ENCODE data around the gene GPNMB.

- TF ChIP-seq KLF16 (CRISPR knock-in tag; IDR thresholded peaks at IDR 0.05) (no peak), SIN3B (IDR thresholded peaks at IDR 0.05; ENCODE audit: low read length) (no peak), RAD51 (IDR thresholded peaks at IDR 0.05; ENCODE audit: borderline replicate concordance) (no peak), FOXM1 (CRISPR knock-in tag; IDR thresholded peaks at IDR 0.05) (no peak), HNF4G (IDR thresholded peaks at IDR 0.05; ENCODE audit: borderline replicate concordance, low read depth, low read length) (no peak), HNF4G (CRISPR knock-in tag; IDR thresholded peaks at IDR 0.05; ENCODE audit: borderline replicate concordance, low read depth) (no peak), USF2 (IDR thresholded peaks at IDR 0.05; ENCODE audit: low read depth, low read length) (no peak), USF2 (CRISPR knock-in tag; IDR thresholded peaks at IDR 0.05; ENCODE audit: borderline replicate concordance) (no peak)
- TF ChIP-seq, protein P1, sequence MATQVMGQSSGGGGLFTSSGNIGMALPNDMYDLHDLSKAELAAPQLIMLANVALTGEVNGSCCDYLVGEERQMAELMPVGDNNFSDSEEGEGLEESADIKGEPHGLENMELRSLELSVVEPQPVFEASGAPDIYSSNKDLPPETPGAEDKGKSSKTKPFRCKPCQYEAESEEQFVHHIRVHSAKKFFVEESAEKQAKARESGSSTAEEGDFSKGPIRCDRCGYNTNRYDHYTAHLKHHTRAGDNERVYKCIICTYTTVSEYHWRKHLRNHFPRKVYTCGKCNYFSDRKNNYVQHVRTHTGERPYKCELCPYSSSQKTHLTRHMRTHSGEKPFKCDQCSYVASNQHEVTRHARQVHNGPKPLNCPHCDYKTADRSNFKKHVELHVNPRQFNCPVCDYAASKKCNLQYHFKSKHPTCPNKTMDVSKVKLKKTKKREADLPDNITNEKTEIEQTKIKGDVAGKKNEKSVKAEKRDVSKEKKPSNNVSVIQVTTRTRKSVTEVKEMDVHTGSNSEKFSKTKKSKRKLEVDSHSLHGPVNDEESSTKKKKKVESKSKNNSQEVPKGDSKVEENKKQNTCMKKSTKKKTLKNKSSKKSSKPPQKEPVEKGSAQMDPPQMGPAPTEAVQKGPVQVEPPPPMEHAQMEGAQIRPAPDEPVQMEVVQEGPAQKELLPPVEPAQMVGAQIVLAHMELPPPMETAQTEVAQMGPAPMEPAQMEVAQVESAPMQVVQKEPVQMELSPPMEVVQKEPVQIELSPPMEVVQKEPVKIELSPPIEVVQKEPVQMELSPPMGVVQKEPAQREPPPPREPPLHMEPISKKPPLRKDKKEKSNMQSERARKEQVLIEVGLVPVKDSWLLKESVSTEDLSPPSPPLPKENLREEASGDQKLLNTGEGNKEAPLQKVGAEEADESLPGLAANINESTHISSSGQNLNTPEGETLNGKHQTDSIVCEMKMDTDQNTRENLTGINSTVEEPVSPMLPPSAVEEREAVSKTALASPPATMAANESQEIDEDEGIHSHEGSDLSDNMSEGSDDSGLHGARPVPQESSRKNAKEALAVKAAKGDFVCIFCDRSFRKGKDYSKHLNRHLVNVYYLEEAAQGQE (IDR thresholded peaks at IDR 0.05; ENCODE audit: borderline replicate concordance in 1 of 2, low read depth in 1 of 2, low read length in 2 of 2), result no peak
- TF ChIP-seq, protein P2, sequence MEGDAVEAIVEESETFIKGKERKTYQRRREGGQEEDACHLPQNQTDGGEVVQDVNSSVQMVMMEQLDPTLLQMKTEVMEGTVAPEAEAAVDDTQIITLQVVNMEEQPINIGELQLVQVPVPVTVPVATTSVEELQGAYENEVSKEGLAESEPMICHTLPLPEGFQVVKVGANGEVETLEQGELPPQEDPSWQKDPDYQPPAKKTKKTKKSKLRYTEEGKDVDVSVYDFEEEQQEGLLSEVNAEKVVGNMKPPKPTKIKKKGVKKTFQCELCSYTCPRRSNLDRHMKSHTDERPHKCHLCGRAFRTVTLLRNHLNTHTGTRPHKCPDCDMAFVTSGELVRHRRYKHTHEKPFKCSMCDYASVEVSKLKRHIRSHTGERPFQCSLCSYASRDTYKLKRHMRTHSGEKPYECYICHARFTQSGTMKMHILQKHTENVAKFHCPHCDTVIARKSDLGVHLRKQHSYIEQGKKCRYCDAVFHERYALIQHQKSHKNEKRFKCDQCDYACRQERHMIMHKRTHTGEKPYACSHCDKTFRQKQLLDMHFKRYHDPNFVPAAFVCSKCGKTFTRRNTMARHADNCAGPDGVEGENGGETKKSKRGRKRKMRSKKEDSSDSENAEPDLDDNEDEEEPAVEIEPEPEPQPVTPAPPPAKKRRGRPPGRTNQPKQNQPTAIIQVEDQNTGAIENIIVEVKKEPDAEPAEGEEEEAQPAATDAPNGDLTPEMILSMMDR (CRISPR knock-in tag; IDR thresholded peaks at IDR 0.05), result no peak
- TF ChIP-seq, protein P3, sequence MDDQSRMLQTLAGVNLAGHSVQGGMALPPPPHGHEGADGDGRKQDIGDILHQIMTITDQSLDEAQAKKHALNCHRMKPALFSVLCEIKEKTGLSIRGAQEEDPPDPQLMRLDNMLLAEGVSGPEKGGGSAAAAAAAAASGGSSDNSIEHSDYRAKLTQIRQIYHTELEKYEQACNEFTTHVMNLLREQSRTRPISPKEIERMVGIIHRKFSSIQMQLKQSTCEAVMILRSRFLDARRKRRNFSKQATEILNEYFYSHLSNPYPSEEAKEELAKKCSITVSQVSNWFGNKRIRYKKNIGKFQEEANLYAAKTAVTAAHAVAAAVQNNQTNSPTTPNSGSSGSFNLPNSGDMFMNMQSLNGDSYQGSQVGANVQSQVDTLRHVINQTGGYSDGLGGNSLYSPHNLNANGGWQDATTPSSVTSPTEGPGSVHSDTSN (CRISPR knock-in tag; IDR thresholded peaks at IDR 0.05; ENCODE audit: borderline replicate concordance), result no peak
These were observed 7.6 kb downstream of the GPNMB start for GRCh38 chr7:23254051-23254681.

All from HepG2 (cell line).